T-helper 22 cell (primary cell): ENCODE results near the gene SH2D1B.
"Not testable (repeated sequence)": the region's sequence is repeated elsewhere in the genome, so short reads cannot be mapped to it uniquely, and the experiment has no call there.

Experiments
- DNase-seq: peaks from one replicate; pipeline ENCODE4 v3.0.0-alpha.2; 2020; ENCODE audit warnings: low read depth

SH2D1B gene, protein sequence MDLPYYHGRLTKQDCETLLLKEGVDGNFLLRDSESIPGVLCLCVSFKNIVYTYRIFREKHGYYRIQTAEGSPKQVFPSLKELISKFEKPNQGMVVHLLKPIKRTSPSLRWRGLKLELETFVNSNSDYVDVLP

DNA sequence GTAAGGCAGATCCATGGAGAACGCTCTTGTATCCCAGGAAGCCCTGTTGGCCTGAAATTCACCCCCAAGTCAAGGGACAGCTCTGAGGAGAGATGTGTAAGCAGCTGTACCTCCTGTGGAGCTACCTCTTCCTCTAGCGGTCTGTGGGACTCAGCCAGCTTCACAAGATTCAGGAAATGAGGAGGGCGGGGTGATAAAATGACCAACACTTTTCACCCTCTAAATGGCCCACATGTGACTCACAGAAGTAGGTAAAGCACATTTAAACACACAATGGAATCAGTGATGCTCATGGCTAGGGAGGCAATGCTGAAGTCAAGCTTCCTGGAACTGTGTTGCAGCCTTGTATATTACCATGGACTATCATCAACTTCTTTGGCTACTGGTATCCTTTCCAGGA is at the start of gene SH2D1B:
Gene SH2D1B, minus strand, starts transcription at position 135 of the 400 bp plus-strand sequence. Its CDS starts 120 bp downstream, at position 15.
- DNase-seq = no peak

DNA sequence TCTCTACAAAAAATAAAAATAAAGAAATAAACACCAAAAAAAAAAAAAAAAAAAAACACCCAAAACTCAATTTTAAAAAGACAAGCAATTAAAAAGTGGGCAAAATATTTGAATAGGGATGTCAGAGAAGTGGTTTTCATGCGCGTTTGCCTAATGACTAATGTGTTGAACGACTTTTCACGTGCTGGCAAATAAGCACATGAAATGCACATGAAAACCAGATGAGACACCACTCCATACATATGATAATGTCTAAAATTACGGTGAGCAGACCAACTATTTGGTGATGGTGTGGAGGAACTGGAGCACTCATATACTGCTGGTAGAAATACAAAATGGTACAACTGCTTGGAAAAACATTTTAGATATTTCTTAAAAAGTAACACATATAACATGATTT is 46.3 kb upstream of the SH2D1B start:
- DNase-seq = no peak

DNA sequence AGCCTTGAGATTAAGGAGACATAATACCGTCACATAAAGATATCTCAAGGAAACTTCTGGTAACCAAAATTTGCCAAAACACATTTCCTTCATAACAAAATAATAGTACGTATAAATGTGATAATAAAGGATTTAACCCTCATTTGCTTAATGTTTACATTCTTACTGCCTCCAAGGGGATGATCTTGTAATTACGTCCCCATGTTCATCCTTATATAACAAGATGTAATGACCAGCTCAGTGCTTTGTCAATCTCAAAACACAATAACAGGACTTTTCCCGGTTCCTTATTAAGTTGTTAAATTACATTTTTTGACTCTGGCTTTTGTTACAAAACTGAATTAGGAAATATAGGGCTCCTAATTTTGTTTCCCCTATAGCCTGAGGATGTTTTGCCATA is 44.4 kb upstream of the SH2D1B start:
- no peak for DNase-seq

GRCh38 chr1:162454361-162454760 is 42.4 kb upstream of the SH2D1B start:
- not testable (repeated sequence) for DNase-seq

DNA sequence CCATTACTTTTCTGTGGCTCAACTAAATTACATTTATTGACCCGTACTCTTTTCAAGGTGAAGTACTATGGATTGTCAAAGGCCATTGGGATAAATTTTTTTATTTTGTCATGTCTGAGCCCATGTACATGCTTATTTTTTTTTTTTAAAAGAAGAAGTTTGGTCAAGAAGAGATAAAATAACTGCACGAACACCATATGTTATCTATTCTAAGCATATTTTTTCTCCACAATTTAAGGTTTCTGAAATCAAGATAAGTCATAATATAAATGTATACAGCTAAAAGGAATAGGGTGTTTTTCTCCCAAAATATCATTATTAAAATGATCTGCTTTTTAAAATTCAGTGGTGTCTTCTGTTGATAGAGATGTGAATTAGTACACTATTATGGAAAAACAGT is 35.0 kb upstream of the SH2D1B start:
- no peak for DNase-seq

- DNase-seq = no peak
Observed at GRCh38 chr1:162444903-162445302, 33.0 kb upstream of the SH2D1B start.

DNA sequence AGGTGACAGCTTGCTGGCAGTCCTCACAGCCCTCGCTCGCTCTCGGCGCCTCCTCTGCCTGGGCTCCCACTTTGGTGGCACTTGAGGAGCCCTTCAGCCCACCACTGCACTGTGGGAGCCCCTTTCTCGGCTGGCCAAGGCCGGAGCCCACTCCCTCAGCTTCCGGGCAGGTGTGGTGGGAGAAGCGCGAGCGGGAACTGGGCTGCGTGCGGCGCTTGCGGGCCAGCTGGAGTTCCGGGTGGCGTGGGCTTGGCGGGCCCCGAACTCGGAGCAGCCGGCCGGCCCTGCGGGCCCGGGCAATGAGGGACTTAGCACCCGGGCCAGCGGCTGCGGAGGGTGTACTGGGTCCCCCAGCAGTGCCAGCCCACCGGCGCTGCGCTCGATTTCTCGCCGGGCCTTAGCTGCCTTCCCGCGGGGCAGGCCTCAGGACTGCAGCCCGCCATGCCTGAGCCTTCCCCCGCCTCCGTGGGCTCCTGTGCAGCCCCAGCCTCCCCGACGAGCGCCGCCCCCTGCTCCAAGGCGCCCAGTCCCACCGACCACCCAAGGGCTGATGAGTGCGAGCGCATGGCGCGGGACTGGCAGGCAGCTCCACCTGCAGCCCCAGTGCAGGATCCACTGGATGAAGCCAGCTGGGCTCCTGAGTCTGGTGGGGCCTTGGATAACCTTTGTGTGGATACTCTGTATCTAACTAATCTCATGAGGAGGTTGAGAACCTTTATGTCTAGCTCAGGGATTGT is 21.2 kb upstream of the SH2D1B start:
- not testable (repeated sequence) for DNase-seq

GRCh38 chr1:162430583-162430982 is 18.6 kb upstream of the SH2D1B start:
- DNase-seq = no peak

- DNase-seq = no peak
Observed at GRCh38 chr1:162422662-162423375, 10.9 kb upstream of the SH2D1B start.

DNA sequence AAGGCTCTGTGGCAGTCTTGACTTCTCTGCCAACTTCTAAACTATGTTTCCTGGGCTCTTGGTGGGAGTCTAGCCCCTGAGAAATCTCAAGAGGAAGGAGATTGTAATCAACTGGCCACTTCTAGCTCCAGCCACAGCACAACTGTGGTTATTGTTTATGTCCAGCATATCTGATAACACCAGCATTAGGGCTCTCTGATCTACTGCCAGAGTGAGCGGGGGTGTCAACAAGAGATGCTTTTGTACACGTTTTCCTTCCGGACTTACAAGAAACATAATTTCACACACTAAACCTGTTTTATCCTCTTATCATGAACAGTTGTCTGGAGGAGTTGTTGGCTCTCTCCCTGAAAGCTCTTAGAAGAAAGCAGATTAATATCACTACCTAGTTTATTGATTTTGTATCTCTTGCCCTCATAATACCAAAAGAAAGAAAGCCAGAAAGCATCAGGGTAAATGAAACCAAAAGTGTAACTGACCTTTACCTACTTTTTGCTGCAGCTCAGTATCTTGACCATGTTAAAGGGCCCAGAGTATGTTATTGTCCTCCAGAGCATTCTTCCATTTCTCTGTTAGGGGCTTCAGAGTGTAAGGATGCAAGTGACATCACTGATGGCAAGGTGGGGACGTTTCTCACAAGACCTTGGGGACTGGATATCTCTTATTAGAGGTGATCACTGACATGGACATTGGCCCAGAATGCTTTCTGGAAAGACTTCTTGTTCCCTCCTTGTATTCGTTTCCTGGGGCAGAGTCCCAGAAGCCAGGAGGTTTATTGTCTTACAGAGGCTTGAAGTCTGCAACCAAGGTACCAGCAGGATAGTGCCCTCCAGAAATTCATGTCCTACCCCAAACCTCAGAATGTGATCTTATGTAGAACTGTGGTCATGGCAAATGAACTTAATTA is 9.6 kb upstream of the SH2D1B start:
- no peak for DNase-seq

- no peak for DNase-seq
Observed at GRCh38 chr1:162420120-162420519, 8.2 kb upstream of the SH2D1B start.

DNA sequence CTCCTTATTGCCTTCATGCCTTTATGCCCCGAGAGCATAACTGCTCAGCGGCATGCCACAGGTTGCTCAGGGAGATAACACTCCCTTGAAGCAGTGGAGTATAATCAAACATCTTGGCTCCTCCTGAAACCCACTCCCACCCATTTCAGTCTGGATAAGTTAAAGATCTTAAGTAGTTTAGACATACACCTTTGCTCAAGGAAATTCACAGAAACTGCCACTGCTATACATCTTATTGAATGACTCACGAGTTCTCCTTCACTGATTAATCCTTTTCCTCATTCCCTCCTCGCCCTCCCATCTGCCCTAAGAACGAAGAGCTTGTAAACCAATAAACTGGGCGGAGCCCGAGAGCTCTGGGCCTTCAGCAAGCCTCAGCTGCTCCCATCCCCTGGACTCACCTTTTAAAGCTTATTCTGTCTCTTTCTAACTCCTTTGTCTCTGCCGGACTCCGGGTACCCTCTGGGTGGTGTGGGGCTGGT is 7.6 kb upstream of the SH2D1B start:
- not testable (repeated sequence) for DNase-seq

DNA sequence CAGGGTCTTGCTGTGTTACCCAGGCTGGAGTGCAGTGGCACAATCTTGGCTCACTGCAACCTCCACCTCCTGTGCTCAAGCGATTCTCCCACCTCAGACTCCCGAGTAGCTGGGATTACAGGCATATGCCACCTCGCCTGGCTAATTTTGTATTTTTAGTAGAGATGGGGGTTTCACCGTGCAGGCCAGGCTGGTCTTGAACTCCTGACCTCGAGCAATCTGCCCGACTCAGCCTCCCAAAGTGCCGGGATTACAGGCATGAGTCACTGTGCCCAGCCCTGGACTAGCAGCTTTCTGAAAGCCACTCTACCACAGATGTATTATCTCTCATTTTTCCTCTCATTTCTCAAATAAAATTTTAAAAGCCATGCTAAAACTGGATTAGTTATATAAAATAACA is 6.6 kb upstream of the SH2D1B start:
- not testable (repeated sequence) for DNase-seq

- no peak for DNase-seq
Observed at GRCh38 chr1:162417650-162418049, 5.7 kb upstream of the SH2D1B start.

DNA sequence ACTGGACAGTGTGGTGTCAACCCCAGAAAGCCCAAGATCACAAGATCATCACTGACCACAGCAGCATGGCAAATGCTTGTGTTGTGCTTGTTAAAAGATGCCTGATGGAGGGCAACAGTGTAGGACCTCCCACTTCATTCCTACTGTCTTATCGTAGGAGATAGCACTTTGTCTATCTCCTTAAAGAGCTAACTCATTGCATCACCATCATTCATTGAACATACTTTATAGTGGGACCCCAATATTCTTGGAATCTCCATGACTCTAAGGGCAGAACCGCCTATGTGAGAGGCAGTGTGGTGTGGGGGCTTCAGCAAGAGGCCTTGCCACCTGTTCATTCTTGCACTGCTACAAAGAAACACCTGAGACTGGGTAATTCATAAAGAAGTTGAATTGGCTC is 5.0 kb upstream of the SH2D1B start:
- no peak for DNase-seq

GRCh38 chr1:162416215-162416614 is 4.3 kb upstream of the SH2D1B start:
- DNase-seq = no peak

GRCh38 chr1:162407539-162407938 is 4.4 kb downstream of the SH2D1B start:
- DNase-seq = no peak

GRCh38 chr1:162406811-162407210 is 5.1 kb downstream of the SH2D1B start:
- no peak for DNase-seq

GRCh38 chr1:162405800-162406199 is 6.1 kb downstream of the SH2D1B start:
- DNase-seq = no peak

DNA sequence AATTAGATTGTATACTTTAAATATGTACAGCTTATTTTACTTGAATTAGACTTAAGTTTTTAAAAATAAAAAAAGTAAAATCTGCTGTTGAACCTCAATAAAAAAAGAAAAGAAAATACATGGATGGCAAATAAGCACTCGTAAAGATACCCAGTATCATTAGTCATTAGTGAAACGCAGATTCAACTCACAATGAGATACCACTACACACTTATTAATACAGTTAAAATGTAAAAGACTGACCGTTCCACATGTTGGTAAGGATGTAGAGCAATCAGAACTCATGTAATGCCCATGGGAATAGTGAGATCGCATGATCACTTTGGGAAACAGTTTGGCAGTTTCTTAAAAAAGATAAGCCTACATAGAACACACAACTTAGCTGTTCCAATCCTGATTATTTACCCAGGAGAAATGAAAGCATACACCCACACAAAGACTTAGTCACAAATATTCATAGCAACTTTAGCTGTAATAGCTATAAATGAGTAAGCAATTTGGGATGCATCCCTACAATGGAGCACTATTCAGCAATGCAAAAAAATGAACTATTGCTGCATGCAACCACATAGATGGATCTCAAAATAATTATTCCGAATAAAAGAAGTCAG is 7.3 kb downstream of the SH2D1B start:
- DNase-seq = no peak

GRCh38 chr1:162400790-162401355 is 11.1 kb downstream of the SH2D1B start:
- no peak for DNase-seq
